ENCODE measurements around the gene SGTB. TPM values are rescaled to one million over a fixed set of nuclear protein-coding genes. Genes with fewer than 3 reads are reported as not detected.
A peak's percentile ranks its signal among the peaks of the same experiment; 100 is the strongest.
"Not testable (repeated sequence)": the region's sequence is repeated elsewhere in the genome, so short reads cannot be mapped to it uniquely, and the experiment has no call there.

SGTB gene
- total RNA-seq, 1 experiment from 2014 or later, result 11.1 TPM

- in situ Hi-C loops (cut with HindIII; ENCODE audit: low pct_unique_long_range_greater_than_20kb, low sequenced_read_pairs), result no loop called here
- DNase-seq (ENCODE audit: low read depth, low spot score), result no peak
Measured at GRCh38 chr5:65739162-65739561, 17.3 kb upstream of the SGTB start.

DNA sequence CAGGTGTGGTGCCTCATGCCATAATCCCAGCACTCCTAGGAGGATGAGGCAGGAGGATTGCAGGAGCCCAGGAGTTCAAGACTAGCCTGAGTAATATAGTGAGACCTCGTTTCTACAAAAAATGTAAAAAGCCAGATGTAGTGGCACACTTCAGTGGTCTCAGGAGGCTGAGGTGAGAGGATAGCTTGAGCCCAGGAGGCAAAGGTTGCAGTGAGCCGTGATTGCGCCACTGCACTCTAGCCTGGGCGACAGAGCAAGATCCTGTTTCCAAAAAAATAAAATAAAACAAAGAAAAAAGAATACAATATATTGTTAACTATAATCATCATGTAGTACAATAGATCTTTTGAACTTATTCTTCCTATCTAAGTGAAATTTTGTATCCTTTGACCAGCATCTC, 16.4 kb upstream of the SGTB start:
- DNase-seq (ENCODE audit: low read depth, low spot score), result no peak
- in situ Hi-C loops (cut with HindIII; ENCODE audit: low pct_unique_long_range_greater_than_20kb, low sequenced_read_pairs), result no loop called here

DNA sequence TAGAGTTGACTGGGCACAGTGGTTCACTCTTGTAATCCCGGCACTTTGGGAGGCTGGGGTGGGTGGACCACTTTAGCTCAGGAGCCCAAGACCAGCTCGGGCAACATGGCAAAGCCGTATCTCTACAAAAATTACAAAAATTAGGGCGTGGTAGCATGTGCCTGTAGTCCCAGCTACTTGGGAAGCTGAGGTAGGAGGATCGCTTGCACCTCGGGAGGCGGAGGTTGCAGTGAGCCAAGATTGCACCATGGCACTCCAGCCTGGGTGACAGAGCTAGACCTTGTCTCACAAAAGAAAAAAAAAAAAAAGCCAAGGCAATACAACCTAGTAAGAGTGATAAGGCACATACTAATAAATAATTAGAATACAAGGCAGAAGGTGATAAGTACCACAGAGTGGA, 15.9 kb upstream of the SGTB start:
- no peak for DNase-seq (ENCODE audit: low read depth, low spot score)
- in situ Hi-C loops (cut with HindIII; ENCODE audit: low pct_unique_long_range_greater_than_20kb, low sequenced_read_pairs), result no loop called here

- in situ Hi-C loops (cut with HindIII; ENCODE audit: low pct_unique_long_range_greater_than_20kb, low sequenced_read_pairs), result no loop called here
Measured at GRCh38 chr5:65736011-65736410, 14.1 kb upstream of the SGTB start.

DNA sequence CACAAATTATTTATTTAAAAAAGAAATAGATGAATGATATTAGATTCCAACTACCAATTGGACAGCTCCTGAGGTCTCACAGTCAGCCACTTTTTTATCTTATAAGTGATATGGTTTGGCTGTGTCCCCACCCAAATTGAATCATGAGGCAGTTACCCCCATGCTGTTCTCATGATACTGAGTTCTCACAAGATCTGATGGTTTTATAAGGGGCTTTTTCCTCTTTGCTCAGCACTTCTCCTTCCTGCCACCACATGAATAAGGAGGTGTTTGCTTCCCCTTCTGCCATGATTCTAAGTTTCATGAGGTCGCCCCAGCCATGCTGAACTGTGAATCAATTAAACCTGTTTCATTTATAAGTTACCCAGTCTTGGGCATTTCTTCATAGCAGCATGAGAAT, 13.0 kb upstream of the SGTB start:
- in situ Hi-C loops (cut with HindIII; ENCODE audit: low pct_unique_long_range_greater_than_20kb, low sequenced_read_pairs), result no loop called here
- no peak for DNase-seq (ENCODE audit: low read depth, low spot score)

More at GRCh38 chr5:65736011-65736410, 14.1 kb upstream of the SGTB start:
- no peak for DNase-seq (ENCODE audit: low read depth, low spot score)

- DNase-seq (ENCODE audit: low read depth, low spot score); in situ Hi-C loops (cut with HindIII; ENCODE audit: low pct_unique_long_range_greater_than_20kb, low sequenced_read_pairs): not testable (repeated sequence)
Measured at GRCh38 chr5:65734196-65734775, 12.4 kb upstream of the SGTB start.

GRCh38 chr5:65732046-65732445, 10.1 kb upstream of the SGTB start:
- in situ Hi-C loops (cut with HindIII; ENCODE audit: low pct_unique_long_range_greater_than_20kb, low sequenced_read_pairs), result not testable (repeated sequence)

GRCh38 chr5:65730910-65731309, 9.0 kb upstream of the SGTB start:
- no peak for DNase-seq (ENCODE audit: low read depth, low spot score)
- in situ Hi-C loops (cut with HindIII; ENCODE audit: low pct_unique_long_range_greater_than_20kb, low sequenced_read_pairs), result no loop called here

More at GRCh38 chr5:65732046-65732445, 10.1 kb upstream of the SGTB start:
- DNase-seq (ENCODE audit: low read depth, low spot score), result not testable (repeated sequence)

- in situ Hi-C loops (cut with HindIII; ENCODE audit: low pct_unique_long_range_greater_than_20kb, low sequenced_read_pairs), result no loop called here
- DNase-seq (ENCODE audit: low read depth, low spot score), result no peak
Measured at GRCh38 chr5:65728218-65728617, 6.3 kb upstream of the SGTB start.

DNA sequence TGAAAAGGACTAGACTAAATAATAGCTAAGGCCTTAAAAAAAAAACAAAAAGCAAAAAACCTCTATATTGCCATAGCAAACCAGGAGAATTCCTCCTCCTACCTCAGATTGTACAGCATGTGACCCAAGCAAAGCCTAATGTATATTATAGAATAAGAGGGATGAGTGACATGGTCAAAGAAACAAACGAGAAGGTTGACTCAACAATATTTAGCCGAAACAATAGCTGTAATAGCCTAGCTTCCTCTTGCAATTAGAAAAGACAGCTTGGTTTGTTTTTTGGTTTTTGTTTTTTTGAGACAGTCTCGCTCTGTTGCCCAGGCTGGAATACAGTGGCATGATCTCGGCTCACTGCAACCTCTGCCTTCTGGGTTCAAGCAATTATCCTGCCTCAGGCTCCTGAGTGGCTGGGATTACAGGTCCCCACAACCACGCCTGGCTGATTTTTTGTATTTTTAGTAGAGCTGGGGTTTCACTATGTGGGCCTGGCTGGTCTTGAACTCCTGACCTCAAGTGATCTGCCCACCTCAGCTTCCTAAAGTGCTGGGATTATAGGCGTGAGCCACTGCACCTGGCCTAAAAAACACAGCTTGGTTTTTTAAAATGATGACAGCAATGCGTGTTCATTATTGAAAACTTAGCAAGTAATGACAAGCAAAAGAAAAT, 5.7 kb upstream of the SGTB start:
- in situ Hi-C loops (cut with HindIII; ENCODE audit: low pct_unique_long_range_greater_than_20kb, low sequenced_read_pairs), result no loop called here
- DNase-seq (ENCODE audit: low read depth, low spot score), result no peak

- peak; percentile 65 for DNase-seq (ENCODE audit: low read depth, low spot score)
- in situ Hi-C loops (cut with HindIII; ENCODE audit: low pct_unique_long_range_greater_than_20kb, low sequenced_read_pairs), result no loop called here
Measured at GRCh38 chr5:65722575-65723403, 880 bp upstream of the SGTB start.

DNA sequence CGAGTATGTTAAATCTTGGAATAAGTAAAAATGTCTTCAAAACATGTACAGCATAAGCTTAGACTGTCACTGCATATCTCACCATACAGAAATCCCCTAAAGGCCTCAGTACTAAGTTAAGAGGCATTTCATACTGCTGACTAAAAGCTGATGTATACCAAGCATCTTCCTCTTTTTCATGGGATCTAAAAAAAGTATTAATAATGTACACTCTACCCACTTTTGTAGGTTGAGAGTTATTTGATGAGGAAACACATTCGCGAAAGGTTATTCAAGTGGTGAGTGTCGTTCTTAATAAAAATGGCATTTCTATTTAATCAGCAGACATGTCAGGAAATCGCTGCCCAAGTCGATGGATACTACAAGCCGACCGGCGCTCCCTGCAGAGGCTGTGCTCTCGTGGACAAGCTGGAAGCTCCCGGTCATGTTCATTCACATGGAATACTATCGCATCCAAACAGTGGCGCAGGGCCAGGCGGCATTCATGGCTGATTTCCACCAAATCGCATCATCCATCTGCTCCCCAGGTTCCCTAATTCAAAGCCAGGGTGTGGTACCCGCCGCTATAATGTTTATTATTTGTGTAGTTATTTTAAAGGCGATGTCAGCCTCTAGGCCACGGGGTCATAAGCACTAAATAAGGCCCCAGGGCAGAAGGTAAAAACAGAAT, 724 bp downstream of the SGTB start:
- in situ Hi-C loops (cut with HindIII; ENCODE audit: low pct_unique_long_range_greater_than_20kb, low sequenced_read_pairs), result no loop called here
- peak; percentile 68 for DNase-seq (ENCODE audit: low read depth, low spot score)

GRCh38 chr5:65718576-65719310, 3.2 kb downstream of the SGTB start:
- no peak for DNase-seq (ENCODE audit: low read depth, low spot score)
- in situ Hi-C loops (cut with HindIII; ENCODE audit: low pct_unique_long_range_greater_than_20kb, low sequenced_read_pairs), result no loop called here

- DNase-seq (ENCODE audit: low read depth, low spot score), result no peak
- in situ Hi-C loops (cut with HindIII; ENCODE audit: low pct_unique_long_range_greater_than_20kb, low sequenced_read_pairs), result no loop called here
Measured at GRCh38 chr5:65708145-65708544, 13.8 kb downstream of the SGTB start.

GRCh38 chr5:65707663-65708062, 14.2 kb downstream of the SGTB start:
- in situ Hi-C loops (cut with HindIII; ENCODE audit: low pct_unique_long_range_greater_than_20kb, low sequenced_read_pairs), result no loop called here

DNA sequence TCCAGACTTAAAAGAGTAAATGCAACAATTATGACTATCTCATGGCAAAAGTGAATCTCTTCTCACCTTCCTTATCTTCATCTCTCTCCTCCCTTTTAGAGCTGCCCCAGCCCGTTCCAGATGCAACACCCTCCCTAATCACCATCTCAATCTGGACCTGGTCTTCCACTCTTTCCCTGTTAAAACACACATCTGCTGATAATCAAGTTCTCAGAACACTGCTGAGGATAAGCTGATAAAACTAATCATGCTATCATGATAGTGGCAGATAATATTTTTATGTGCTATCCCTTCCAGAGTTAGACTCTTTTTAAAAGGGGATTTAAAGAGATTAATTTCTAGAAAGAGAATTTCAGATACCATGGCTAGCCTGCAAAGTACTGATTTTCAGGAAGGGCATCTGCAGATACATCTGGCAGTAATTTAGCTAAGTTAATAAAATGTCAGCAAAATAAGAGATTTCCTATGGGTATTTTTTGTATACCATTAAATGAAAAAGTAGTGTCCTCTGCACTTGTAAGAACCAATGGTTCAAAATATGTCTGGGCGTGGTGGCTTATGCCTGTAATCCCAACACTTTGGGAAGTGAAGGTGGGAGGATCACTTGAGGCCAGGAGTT, 17.2 kb downstream of the SGTB start:
- in situ Hi-C loops (cut with HindIII; ENCODE audit: low pct_unique_long_range_greater_than_20kb, low sequenced_read_pairs), result no loop called here
- DNase-seq (ENCODE audit: low read depth, low spot score), result no peak

More at GRCh38 chr5:65707663-65708062, 14.2 kb downstream of the SGTB start:
- DNase-seq (ENCODE audit: low read depth, low spot score), result no peak

- in situ Hi-C loops (cut with HindIII; ENCODE audit: low pct_unique_long_range_greater_than_20kb, low sequenced_read_pairs), result no loop called here
- no peak for DNase-seq (ENCODE audit: low read depth, low spot score)
Measured at GRCh38 chr5:65702036-65702435, 19.9 kb downstream of the SGTB start.

All from SK-MEL-5 (cell line).